Ectodermal cell (in vitro differentiated cells): ENCODE results near the gene TMEM219.
"Not testable (repeated sequence)": the region's sequence is repeated elsewhere in the genome, so short reads cannot be mapped to it uniquely, and the experiment has no call there.

Experiments
- H3K27ac ChIP-seq: 2 replicates; pipeline ENCODE4 v1.7.0; 2013; ENCODE audit warnings: mild to moderate bottlenecking, low read depth, low read length; ENCODE audit not compliant: insufficient read depth, poor library complexity, severe bottlenecking
- H3K27me3 ChIP-seq: 2 replicates; pipeline ENCODE4 v1.7.0; 2013; ENCODE audit warnings: mild to moderate bottlenecking, low read length; ENCODE audit not compliant: insufficient read depth, control insufficient read depth, poor library complexity, severe bottlenecking
- H3K36me3 ChIP-seq: one replicate; pipeline ENCODE4 v1.7.0; 2013; ENCODE audit warnings: low read length; ENCODE audit not compliant: control insufficient read depth, insufficient read depth
- H3K4me1 ChIP-seq: one replicate; pipeline ENCODE4 v1.7.0; 2013; ENCODE audit warnings: low read length; ENCODE audit not compliant: control insufficient read depth, insufficient read depth
- H3K4me3 ChIP-seq: 2 replicates; pipeline ENCODE4 v1.7.0; 2013; ENCODE audit warnings: low read depth, low read length, control low read depth; ENCODE audit not compliant: insufficient read depth
- H3K9me3 ChIP-seq: 2 replicates; pipeline ENCODE4 v1.7.0; 2013; ENCODE audit warnings: mild to moderate bottlenecking, low read length, moderate library complexity; ENCODE audit not compliant: control insufficient read depth
- whole genome bisulfite sequencing, 2 experiments: methylation state at CpG; one replicate each; pipeline ENCODE4 v1.1.7; 2013; ENCODE audit warnings: missing lambda C conversion rate in 2 of 2; 5-methylcytosine and 5-hydroxymethylcytosine counted together

TMEM219 gene

DNA sequence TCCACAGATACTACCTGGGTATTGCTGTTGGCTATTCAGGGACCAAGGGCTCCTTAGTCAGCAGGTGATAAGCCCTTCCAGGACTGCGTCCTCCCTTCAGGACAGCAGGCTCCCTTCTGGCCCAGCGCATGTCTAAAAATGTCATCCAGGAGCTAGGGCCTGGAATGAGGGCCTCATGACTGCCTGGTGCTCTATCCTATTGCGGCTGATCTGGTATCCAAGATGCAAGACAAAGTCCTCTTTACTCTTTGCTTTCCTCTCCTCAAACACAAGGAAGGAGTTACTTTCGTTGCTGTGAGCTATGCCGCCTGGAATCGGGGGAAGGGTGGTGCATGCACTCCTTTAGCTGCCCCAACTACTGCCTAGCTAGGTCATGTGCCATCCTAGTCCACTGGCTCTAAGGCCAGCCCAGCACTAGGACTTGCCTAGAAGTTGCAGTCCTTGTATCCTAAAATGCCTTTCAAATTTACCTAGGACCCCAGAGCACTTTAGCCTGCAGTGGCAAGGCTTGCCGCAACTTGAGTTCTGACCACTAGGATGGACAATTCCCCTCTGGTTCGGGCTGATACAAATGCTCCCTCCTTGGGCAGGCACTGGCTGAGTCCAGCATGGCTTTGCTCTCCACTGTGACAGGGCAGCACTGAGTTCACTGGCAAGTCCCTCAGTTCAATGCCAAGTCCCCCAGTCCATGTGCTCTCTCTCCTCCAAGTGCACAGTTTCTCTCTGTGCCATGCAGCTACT lies 10.1 kb upstream of the TMEM219 start:
- Histone ChIP-seq H3K36me3 (no peaks in the 10 kb centered on the region), H3K4me3 (no peak overlapping the region), H3K4me1 (no peaks in the 10 kb centered on the region), H3K9me3 (no peaks in the 10 kb centered on the region), H3K27me3 (no peaks in the 10 kb centered on the region), H3K27ac (no peak overlapping the region)
- WGBS, 2 experiments: 86 to 88% methylated on average over 8 of the region's 8 CpGs

DNA sequence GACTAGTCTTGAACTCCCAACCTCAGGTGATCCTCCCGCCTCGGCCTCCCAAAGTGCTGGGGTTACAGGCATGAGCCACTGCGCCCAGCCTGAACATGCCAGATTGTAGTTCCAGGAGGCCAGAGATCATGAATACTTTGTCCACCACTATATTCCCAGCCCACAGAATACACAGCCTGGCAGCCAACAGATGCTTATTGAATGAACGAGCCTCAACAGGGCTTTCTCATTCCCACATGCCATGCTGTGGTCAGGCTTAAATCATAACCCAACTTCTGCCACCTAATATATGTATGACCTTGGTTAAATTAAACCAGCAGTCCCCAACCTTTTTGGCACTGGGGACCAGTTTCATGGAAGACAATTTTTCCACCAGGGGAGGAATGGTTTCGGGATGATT lies 3.1 kb upstream of the TMEM219 start:
- Histone ChIP-seq H3K4me1 (no peaks in the 10 kb centered on the region), H3K36me3 (no peaks in the 10 kb centered on the region), H3K9me3 (no peaks in the 10 kb centered on the region), H3K4me3 (no peak overlapping the region), H3K27me3 (no peaks in the 10 kb centered on the region), H3K27ac (no peak overlapping the region)
- WGBS, 2 experiments: 93% methylated on average over 4 of the region's 5 CpGs

DNA sequence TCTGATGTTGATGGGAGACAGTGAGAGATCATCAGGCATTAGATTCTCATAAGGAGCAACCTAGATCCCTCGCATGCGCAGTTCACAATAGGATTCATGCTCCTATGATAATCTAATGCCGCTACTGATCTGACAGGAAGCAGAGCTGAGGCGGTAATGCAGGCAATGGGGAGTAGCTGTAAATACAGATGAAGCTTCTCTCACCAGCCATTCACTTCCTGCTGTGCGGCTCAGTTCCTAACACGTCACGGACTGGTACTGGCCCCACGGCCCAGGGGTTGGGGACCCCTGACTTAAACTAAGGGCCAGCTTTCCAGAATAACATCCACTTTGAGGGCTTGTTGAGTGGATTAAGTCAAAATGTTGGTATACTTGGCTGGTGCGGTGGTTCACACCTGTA lies 2.6 kb upstream of the TMEM219 start:
- Histone ChIP-seq H3K9me3 (no peaks in the 10 kb centered on the region), H3K4me3 (no peak overlapping the region)
- WGBS, 2 experiments: 89% methylated on average over 9 of the region's 9 CpGs

DNA sequence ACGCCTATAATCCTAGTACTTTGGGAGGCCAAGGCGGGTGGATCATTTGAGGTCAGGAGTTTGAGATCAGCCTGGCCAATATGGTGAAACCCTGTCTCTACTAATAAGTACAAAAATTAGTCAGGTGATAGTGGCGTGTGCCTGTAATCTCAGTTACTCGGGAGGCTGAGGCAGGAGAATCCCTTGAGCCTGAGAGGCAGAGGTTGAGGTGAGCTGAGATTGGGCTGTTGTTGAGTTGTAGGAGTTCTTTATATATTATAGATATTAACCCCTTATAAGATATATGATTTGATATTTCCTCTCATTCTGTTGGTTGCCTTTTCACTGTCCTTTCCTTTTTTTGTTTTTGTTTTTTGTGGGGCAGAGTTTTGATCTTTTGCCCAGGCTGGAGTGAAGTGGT lies 2.1 kb upstream of the TMEM219 start:
- H3K4me3 ChIP-seq, H3K4me1 ChIP-seq, H3K36me3 ChIP-seq, H3K27me3 ChIP-seq, H3K27ac ChIP-seq, H3K9me3 ChIP-seq: not testable (repeated sequence)
- 92 to 96% methylated on average over 4 of the region's 4 CpGs for WGBS, 2 experiments

More for the DNA sequence above, 2.6 kb upstream of the TMEM219 start:
- Histone ChIP-seq H3K4me1 (no peaks in the 10 kb centered on the region), H3K27ac (no peak overlapping the region), H3K36me3 (no peaks in the 10 kb centered on the region), H3K27me3 (no peaks in the 10 kb centered on the region)

DNA sequence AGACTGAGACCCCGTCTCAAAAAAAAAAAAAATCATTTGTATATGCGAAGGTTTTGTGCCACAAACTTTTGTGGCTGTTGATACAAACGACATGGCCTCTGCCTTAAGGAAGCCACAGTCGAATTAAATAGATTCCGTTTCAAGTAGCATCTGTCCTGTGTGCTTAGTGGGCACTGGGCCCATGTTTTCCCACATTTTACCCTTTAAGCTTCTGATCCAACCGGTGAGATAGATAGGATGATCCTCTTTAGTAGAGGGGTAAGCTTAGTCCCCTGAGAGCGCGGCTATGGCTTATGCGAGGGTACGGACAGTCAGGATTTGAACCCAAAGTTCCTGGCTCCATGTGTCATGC lies 776 bp upstream of the TMEM219 start:
- WGBS, 2 experiments: 85 to 87% methylated on average over 10 of the region's 10 CpGs
- peak overlapping the region; percentile 58 for H3K4me3 ChIP-seq
- H3K36me3 ChIP-seq: no peaks in the 10 kb centered on the region
- H3K4me1 ChIP-seq: no peaks in the 10 kb centered on the region
- no peak overlapping the region for H3K27ac ChIP-seq
- H3K9me3 ChIP-seq: no peaks in the 10 kb centered on the region
- H3K27me3 ChIP-seq: no peaks in the 10 kb centered on the region

DNA sequence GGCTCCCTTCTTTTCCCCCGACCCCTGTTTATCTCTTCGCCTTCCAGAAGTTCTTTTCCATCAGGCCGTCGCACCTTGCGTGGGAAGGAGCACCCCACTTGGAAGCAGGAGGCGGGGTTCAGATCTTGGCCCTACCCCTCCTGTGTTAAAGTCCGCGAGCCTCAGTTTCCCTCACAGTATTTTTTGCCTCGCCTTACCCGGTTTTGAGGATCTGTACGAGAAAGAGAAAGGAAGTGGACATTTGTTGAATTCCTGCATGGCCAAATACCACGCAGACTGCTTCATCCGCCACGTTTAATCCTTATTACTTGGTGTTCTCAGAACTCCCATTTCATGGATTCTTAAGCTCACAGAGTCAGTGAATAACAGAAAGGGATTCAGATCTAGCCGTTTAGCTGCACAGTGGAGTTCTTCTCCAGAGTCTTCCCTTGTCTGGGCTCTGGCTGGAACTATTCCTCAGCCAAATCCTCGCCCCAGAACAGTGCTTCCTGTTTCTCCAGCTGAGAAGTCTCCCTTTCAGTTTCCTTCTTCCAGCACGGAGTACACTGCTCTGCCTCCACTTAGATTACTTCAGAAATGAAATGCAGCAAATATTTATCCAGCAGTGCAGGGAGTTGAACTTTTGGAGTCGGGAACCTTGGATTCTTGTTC lies 590 bp downstream of the TMEM219 start:
- Histone ChIP-seq H3K9me3 (no peaks in the 10 kb centered on the region), H3K4me1 (no peaks in the 10 kb centered on the region), H3K27me3 (no peaks in the 10 kb centered on the region), H3K4me3 (peak overlapping the region; percentile 58), H3K27ac (no peak overlapping the region), H3K36me3 (no peaks in the 10 kb centered on the region)
- WGBS, 2 experiments: 26 to 29% methylated on average over 18 of the region's 18 CpGs

DNA sequence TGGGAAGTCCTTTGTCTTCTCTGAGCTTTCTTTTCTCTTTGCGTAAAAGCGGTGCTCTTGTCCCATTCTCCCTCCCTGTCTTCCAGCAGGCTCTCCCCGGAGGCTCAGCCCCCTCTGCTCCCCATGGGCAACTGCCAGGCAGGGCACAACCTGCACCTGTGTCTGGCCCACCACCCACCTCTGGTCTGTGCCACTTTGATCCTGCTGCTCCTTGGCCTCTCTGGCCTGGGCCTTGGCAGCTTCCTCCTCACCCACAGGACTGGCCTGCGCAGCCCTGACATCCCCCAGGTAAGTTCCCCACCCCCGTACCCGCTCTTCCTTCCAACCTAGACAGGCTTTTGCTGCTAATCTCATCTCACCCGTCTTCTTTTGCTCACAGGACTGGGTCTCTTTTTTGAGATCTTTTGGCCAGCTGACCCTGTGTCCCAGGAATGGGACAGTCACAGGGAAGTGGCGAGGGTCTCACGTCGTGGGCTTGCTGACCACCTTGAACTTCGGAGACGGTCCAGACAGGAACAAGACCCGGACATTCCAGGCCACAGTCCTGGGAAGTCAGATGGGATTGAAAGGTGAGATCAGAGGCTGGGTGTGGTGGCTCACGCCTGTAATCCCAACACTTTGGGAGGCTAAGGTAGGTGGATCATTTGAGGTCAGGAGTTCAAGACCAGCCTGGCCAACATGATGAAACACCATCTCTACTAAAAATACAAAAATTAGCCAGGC lies 1.3 kb downstream of the TMEM219 start:
- WGBS, 2 experiments: 86 to 91% methylated on average over 14 of the region's 14 CpGs
- no peaks in the 10 kb centered on the region for H3K4me1 ChIP-seq
- H3K36me3 ChIP-seq: peaks cover 3% of the 10 kb centered on the region
- no peak overlapping the region for H3K27ac ChIP-seq
- H3K27me3 ChIP-seq: no peaks in the 10 kb centered on the region
- H3K9me3 ChIP-seq: no peaks in the 10 kb centered on the region
- no peak overlapping the region for H3K4me3 ChIP-seq

DNA sequence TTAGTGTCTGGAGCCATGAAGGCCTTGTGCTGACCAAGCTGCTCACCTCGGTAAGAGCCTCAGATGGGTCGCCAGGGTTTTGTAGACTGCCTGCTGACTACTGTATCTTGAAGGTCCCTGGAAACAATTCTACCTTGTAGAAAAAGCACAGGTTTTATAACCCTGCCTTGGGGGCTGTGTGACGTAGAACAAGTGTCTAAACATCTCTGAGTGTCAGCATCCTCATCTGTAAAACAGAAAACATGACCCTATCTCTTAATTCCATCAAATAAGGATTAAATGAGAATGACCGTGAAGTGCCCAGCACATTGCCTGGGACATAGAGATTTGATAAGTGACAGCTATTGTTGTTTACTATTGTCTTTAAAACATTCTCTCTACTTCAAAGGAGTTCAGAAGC lies 6.3 kb downstream of the TMEM219 start:
- peaks cover 3% of the 10 kb centered on the region for H3K9me3 ChIP-seq
- H3K4me1 ChIP-seq: no peaks in the 10 kb centered on the region
- H3K36me3 ChIP-seq: peaks cover 16% of the 10 kb centered on the region
- WGBS, 2 experiments: 91 to 93% methylated on average over 4 of the region's 4 CpGs
- H3K27ac ChIP-seq: no peak overlapping the region
- H3K4me3 ChIP-seq: no peak overlapping the region
- H3K27me3 ChIP-seq: no peaks in the 10 kb centered on the region

DNA sequence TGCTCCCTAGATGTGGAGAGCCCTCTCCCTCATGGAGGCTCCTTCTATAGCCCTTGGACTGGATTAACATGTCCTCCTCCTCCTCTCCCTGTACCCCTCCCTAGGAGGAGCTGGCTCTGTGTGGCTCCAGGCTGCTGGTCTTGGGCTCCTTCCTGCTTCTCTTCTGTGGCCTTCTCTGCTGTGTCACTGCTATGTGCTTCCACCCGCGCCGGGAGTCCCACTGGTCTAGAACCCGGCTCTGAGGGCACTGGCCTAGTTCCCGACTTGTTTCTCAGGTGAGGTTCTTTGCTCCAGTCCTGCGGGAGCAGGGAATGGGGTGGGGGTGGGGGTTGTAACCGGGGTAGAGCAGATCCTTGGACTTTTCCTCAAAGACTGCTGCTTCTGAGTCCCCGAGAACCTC lies 9.4 kb downstream of the TMEM219 start:
- Histone ChIP-seq H3K36me3 (peaks cover 16% of the 10 kb centered on the region), H3K27ac (no peak overlapping the region), H3K4me1 (peaks cover 17% of the 10 kb centered on the region), H3K4me3 (no peak overlapping the region), H3K27me3 (no peaks in the 10 kb centered on the region), H3K9me3 (peaks cover 3% of the 10 kb centered on the region)
- WGBS, 2 experiments: 97 to 99% methylated on average over 8 of the region's 8 CpGs

DNA sequence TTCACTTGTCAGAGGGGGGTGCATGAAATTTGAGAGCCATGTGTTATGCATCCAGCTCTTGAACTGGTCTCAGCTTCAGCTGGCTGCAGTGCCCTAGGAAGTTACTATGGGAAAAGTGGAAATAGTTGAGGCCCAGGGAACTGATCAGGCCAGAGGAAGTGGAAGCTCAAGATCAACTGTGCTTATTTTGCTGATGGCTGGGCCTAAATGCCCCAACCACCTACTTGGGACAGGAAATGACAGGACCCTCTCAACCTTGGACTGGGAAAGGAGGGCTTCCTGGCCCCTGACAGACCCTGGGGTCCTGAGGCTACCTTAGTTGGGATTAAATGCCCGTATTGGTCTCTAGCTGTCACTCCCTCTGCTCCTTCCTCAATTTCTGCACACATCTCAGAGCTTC lies 10.6 kb downstream of the TMEM219 start:
- H3K27me3 ChIP-seq: no peaks in the 10 kb centered on the region
- H3K4me3 ChIP-seq: no peak overlapping the region
- H3K9me3 ChIP-seq: peaks cover 3% of the 10 kb centered on the region
- WGBS, 2 experiments: 95 to 97% methylated on average over 1 of the region's 1 CpG
- no peak overlapping the region for H3K27ac ChIP-seq
- peaks cover 16% of the 10 kb centered on the region for H3K36me3 ChIP-seq
- peaks cover 26% of the 10 kb centered on the region for H3K4me1 ChIP-seq
